Measurements from ENCODE around the gene NR4A3. TPM values are rescaled to one million over a fixed set of nuclear protein-coding genes. Genes with fewer than 3 reads are reported as not detected.
A peak's percentile ranks its signal among the peaks of the same experiment; 100 is the strongest.

NR4A3 gene
- total RNA-seq, 2 donors from 2014 or later = 7.8 to 19.2 TPM

- ATAC-seq = peak; percentile 43 to 73
- Mint-ChIP-seq H3K9me3 (no peaks in the 10 kb centered on the region), H3K36me3 (no peaks in the 10 kb centered on the region), H3K27ac (no peak overlapping the region)
- no peak for DNase-seq (ENCODE audit: low spot score in 2 of 2)
Observed at GRCh38 chr9:99881769-99882168, 60.1 kb downstream of the NR4A3 start.

GRCh38 chr9:99885747-99886146 is 64.1 kb downstream of the NR4A3 start:
- H3K27ac Mint-ChIP-seq = no peak overlapping the region
- DNase-seq (ENCODE audit: low spot score in 2 of 2) (no peak), ATAC-seq (no peak)
- H3K36me3 Mint-ChIP-seq = no peaks in the 10 kb centered on the region
- H3K9me3 Mint-ChIP-seq = no peaks in the 10 kb centered on the region

- H3K9me3 Mint-ChIP-seq = no peaks in the 10 kb centered on the region
- no peak for DNase-seq (ENCODE audit: low spot score in 2 of 2)
- no peaks in the 10 kb centered on the region for H3K36me3 Mint-ChIP-seq
- H3K27ac Mint-ChIP-seq = no peak overlapping the region
- ATAC-seq = no peak
Observed at GRCh38 chr9:99889120-99889519, 67.4 kb downstream of the NR4A3 start.

GRCh38 chr9:99894826-99895225 is 73.1 kb downstream of the NR4A3 start:
- no peaks in the 10 kb centered on the region for H3K36me3 Mint-ChIP-seq
- no peak for DNase-seq (ENCODE audit: low spot score in 2 of 2)
- ATAC-seq = no peak
- H3K27ac Mint-ChIP-seq = no peak overlapping the region
- H3K9me3 Mint-ChIP-seq = no peaks in the 10 kb centered on the region

GRCh38 chr9:99895510-99895909 is 73.8 kb downstream of the NR4A3 start:
- H3K36me3 Mint-ChIP-seq = no peaks in the 10 kb centered on the region
- no peaks in the 10 kb centered on the region for H3K9me3 Mint-ChIP-seq
- no peak overlapping the region for H3K27ac Mint-ChIP-seq
- DNase-seq (ENCODE audit: low spot score in 2 of 2) (no peak), ATAC-seq (no peak)

GRCh38 chr9:99896119-99896518 is 74.4 kb downstream of the NR4A3 start:
- H3K27ac Mint-ChIP-seq = no peak overlapping the region
- H3K9me3 Mint-ChIP-seq = no peaks in the 10 kb centered on the region
- no peaks in the 10 kb centered on the region for H3K36me3 Mint-ChIP-seq
- ATAC-seq (no peak), DNase-seq (ENCODE audit: low spot score in 2 of 2) (no peak)

GRCh38 chr9:99903393-99903792 is 81.7 kb downstream of the NR4A3 start:
- DNase-seq (ENCODE audit: low spot score in 2 of 2) (no peak), ATAC-seq (no peak)
- Mint-ChIP-seq H3K27ac (no peak overlapping the region), H3K9me3 (no peaks in the 10 kb centered on the region), H3K36me3 (peaks cover 6 to 15% of the 10 kb centered on the region in 2 donors)

DNA sequence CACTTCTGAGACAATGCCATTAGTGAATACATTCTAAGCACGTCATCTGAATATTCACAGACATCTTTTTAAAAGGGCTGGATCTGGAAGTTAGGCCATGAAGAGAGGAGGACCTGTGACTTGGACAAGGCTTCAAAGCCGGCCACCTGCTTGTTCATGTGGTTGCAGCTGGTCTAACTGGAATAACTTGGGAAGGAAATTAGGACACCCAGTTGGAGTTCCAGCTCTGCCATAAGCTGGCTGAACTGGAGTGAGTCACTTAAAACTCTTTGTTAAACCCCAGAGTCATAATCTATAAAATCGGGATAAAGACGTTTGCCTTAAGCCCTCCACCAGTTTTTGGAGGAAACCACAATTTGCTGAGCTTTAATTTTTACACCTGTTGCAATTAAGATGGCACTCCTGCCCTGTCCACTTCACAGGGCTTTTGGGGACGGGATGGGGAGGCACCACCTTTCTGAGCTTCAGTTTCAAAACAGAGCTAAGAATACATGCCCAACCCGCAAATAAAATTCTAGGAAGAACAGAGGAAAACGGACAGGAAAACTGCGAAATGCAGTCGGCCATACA is 84.2 kb downstream of the NR4A3 start:
- Mint-ChIP-seq H3K27ac (peak overlapping the region; percentile 95), H3K9me3 (no peaks in the 10 kb centered on the region), H3K36me3 (peaks cover 6 to 17% of the 10 kb centered on the region in 2 donors)
- ATAC-seq = no peak
- no peak for DNase-seq (ENCODE audit: low spot score in 2 of 2)

GRCh38 chr9:99906403-99907207 is 84.9 kb downstream of the NR4A3 start, which contains the start of gene STX17:
TSS of gene STX17 (plus strand) at chr9:99906654. CDS start at chr9:99915240, 8,586 bp downstream.
- Mint-ChIP-seq H3K27ac (peak within 1 kb of the TSS; percentile 95 to 99), H3K9me3 (no peaks in the 10 kb centered on the region), H3K36me3 (peaks cover 6 to 17% of the 10 kb centered on the region in 2 donors)
- ATAC-seq (peak; percentile 90 to 94), DNase-seq (ENCODE audit: low spot score in 2 of 2) (peak; percentile 82 to 83)

- no peak for ATAC-seq
- DNase-seq (ENCODE audit: low spot score in 2 of 2) = no peak
- H3K36me3 Mint-ChIP-seq = peaks cover 6 to 17% of the 10 kb centered on the region in 2 donors
Observed at GRCh38 chr9:99907208-99907532, 85.5 kb downstream of the NR4A3 start.

GRCh38 chr9:99911600-99911999 is 89.9 kb downstream of the NR4A3 start:
- H3K27ac Mint-ChIP-seq = no peak overlapping the region
- peaks cover 10 to 11% of the 10 kb centered on the region in 2 donors for H3K36me3 Mint-ChIP-seq
- no peak for DNase-seq (ENCODE audit: low spot score in 2 of 2)
- no peaks in the 10 kb centered on the region for H3K9me3 Mint-ChIP-seq
- ATAC-seq = no peak

More at GRCh38 chr9:99907208-99907532, 85.5 kb downstream of the NR4A3 start:
- Mint-ChIP-seq H3K27ac (peak overlapping the region; percentile 95 to 99), H3K9me3 (no peaks in the 10 kb centered on the region)

Other genes with a start within 250 kb of the NR4A3 start
- gene STX17, start 84.8 kb downstream of the NR4A3 start, total RNA-seq = 10 to 100 TPM; 27.9 to 31.4 TPM

Measured in activated naive CD4-positive, alpha-beta T cell treated with anti-CD3 and anti-CD28 coated beads, Interleukin-2, amount 50 U/mL, for 72 hours (primary cell).